SK-N-SH treated with all-trans-retinoic acid at 6 μM for 48 hours (cell line): ENCODE data around the gene RMND1.

Experiments
- ATAC-seq: fragments of 200-7000 bp; cut with Tn5 transposase; 3 replicates; pipeline ENCODE4 v1.9.1; 2020; ENCODE audit warnings: mild to moderate bottlenecking, moderate library complexity
- ARNTL ChIP-seq: fragments of 450-650 bp; formaldehyde crosslinking; IDR thresholded peaks from 2 replicates; pipeline ENCODE4 v1.5.0; 2020; ENCODE audit warnings: low read depth, mild to moderate bottlenecking, moderate library complexity, borderline replicate concordance
- BACH2 ChIP-seq: fragments of 250-450 bp; sonication (Bioruptor Pico); IDR thresholded peaks from 2 replicates; pipeline ENCODE4 v1.9.0; 2021; ENCODE audit warnings: mild to moderate bottlenecking, borderline replicate concordance
- CREB5 ChIP-seq: fragments of 250-450 bp; sonication (Bioruptor Pico); IDR thresholded peaks from 2 replicates; pipeline ENCODE4 v1.5.1; 2020; ENCODE audit warnings: low read depth, mild to moderate bottlenecking, moderate library complexity
- CSDC2 ChIP-seq: fragments of 250-450 bp; sonication (Bioruptor Pico); IDR thresholded peaks from 2 replicates; pipeline ENCODE4 v1.5.0; 2020; ENCODE audit warnings: mild to moderate bottlenecking, moderate library complexity
- CSRNP3 ChIP-seq: fragments of 250-450 bp; sonication (Bioruptor Pico); IDR thresholded peaks from 2 replicates; pipeline ENCODE4 v1.5.1; 2021; ENCODE audit warnings: mild to moderate bottlenecking, moderate library complexity
- ESRRG ChIP-seq: fragments of 250-450 bp; sonication (Bioruptor Pico); IDR thresholded peaks from 2 replicates; pipeline ENCODE4 v1.6.1; 2021; ENCODE audit warnings: mild to moderate bottlenecking
- GLIS3 ChIP-seq: fragments of 250-450 bp; sonication (Bioruptor Pico); IDR thresholded peaks from 2 replicates; pipeline ENCODE4 v1.5.0; 2020; ENCODE audit warnings: mild to moderate bottlenecking, moderate library complexity
- ISL1 ChIP-seq: fragments of 250-450 bp; sonication (Bioruptor Pico); IDR thresholded peaks from 2 replicates; pipeline ENCODE4 v2.1.2; 2022; ENCODE audit warnings: mild to moderate bottlenecking, moderate library complexity
- OSR1 ChIP-seq: fragments of 250-450 bp; sonication (Bioruptor Pico); IDR thresholded peaks from 2 replicates; pipeline ENCODE4 v1.8.0; 2022; ENCODE audit warnings: moderate library complexity, mild to moderate bottlenecking, inconsistent platforms
- PATZ1 ChIP-seq: fragments of 250-450 bp; sonication (Bioruptor Pico); IDR thresholded peaks from 2 replicates; pipeline ENCODE4 v1.8.0; 2020; ENCODE audit warnings: mild to moderate bottlenecking, moderate library complexity, borderline replicate concordance
- PPARA ChIP-seq: fragments of 250-450 bp; sonication (Bioruptor Pico); IDR thresholded peaks from 2 replicates; pipeline ENCODE4 v1.5.0; 2020; ENCODE audit warnings: mild to moderate bottlenecking, borderline replicate concordance
- RARB ChIP-seq: fragments of 250-450 bp; sonication (Bioruptor Pico); IDR thresholded peaks from 2 replicates; pipeline ENCODE4 v1.8.0; 2021; ENCODE audit warnings: mild to moderate bottlenecking, moderate library complexity
- SNAI2 ChIP-seq: fragments of 250-450 bp; sonication (Bioruptor Pico); IDR thresholded peaks from 2 replicates; pipeline ENCODE4 v1.5.0; 2020; ENCODE audit warnings: mild to moderate bottlenecking, moderate library complexity
- TCF4 ChIP-seq: fragments of 250-450 bp; sonication (Bioruptor Pico); IDR thresholded peaks from 2 replicates; pipeline ENCODE4 v1.8.0; 2021; ENCODE audit warnings: mild to moderate bottlenecking, moderate library complexity, borderline replicate concordance
- TOX ChIP-seq: fragments of 250-450 bp; sonication (Bioruptor Pico); IDR thresholded peaks from 2 replicates; pipeline ENCODE4 v1.8.0; 2021; ENCODE audit warnings: mild to moderate bottlenecking, moderate library complexity, borderline replicate concordance
- TSHZ2 ChIP-seq: fragments of 250-450 bp; sonication (Bioruptor Pico); IDR thresholded peaks from 2 replicates; pipeline ENCODE4 v1.5.0; 2020; ENCODE audit warnings: mild to moderate bottlenecking, moderate library complexity
- ZC3H10 ChIP-seq: fragments of 250-450 bp; sonication (Bioruptor Pico); IDR thresholded peaks from 2 replicates; pipeline ENCODE4 v1.5.1; 2021; ENCODE audit warnings: mild to moderate bottlenecking, moderate library complexity
- ZFP3 ChIP-seq: fragments of 250-450 bp; sonication (Bioruptor Pico); IDR thresholded peaks from 2 replicates; pipeline ENCODE4 v1.5.0; 2020; ENCODE audit warnings: mild to moderate bottlenecking, moderate library complexity
- ZFP30 ChIP-seq: fragments of 450-650 bp; formaldehyde crosslinking; IDR thresholded peaks from 2 replicates; pipeline ENCODE4 v1.5.0; 2022; ENCODE audit warnings: mild to moderate bottlenecking, moderate library complexity
- ZNF565 ChIP-seq: fragments of 450-650 bp; formaldehyde crosslinking; conservative IDR thresholded peaks from 2 replicates; pipeline ENCODE4 v1.5.0; 2020; ENCODE audit warnings: low read depth, mild to moderate bottlenecking, moderate library complexity
- ZNF70 ChIP-seq: fragments of 450-650 bp; formaldehyde crosslinking; IDR thresholded peaks from 2 replicates; pipeline ENCODE4 v1.5.0; 2020; ENCODE audit warnings: mild to moderate bottlenecking, moderate library complexity
- ZNF8 ChIP-seq: fragments of 450-650 bp; formaldehyde crosslinking; IDR thresholded peaks from 2 replicates; pipeline ENCODE4 v1.5.0; 2020; ENCODE audit warnings: mild to moderate bottlenecking, moderate library complexity

The RMND1 gene

GRCh38 chr6:151436300-151436699, 15.6 kb downstream of the RMND1 start:
- no peak for ATAC-seq
- no peak for TF ChIP-seq TSHZ2
- TF ChIP-seq ISL1 (CRISPR knock-in tag): no peak
- TF ChIP-seq ZNF565 (CRISPR knock-in tag): no peak
- no peak for TF ChIP-seq RARB (CRISPR knock-in tag)
- no peak for TF ChIP-seq GLIS3 (CRISPR knock-in tag)
- TF ChIP-seq PPARA (CRISPR knock-in tag): no peak
- no peak for TF ChIP-seq TOX (CRISPR knock-in tag)
- no peak for TF ChIP-seq CSDC2 (CRISPR knock-in tag)
- TF ChIP-seq ZNF70: no peak
- no peak for TF ChIP-seq ARNTL (CRISPR knock-in tag)
- TF ChIP-seq ZNF8 (CRISPR knock-in tag): no peak
- TF ChIP-seq, all 23 proteins: peak for 0

- TF ChIP-seq ZNF70 (no peak), ZNF565 (CRISPR knock-in tag) (no peak), CREB5 (no peak), ISL1 (CRISPR knock-in tag) (no peak), ARNTL (CRISPR knock-in tag) (no peak), ESRRG (CRISPR knock-in tag) (no peak), ZFP3 (CRISPR knock-in tag) (no peak), CSRNP3 (no peak), GLIS3 (CRISPR knock-in tag) (no peak), ZFP30 (CRISPR knock-in tag) (no peak), PATZ1 (CRISPR knock-in tag) (no peak)
- TF ChIP-seq, all 23 proteins: peak for 0
- ATAC-seq: no peak
Measured at GRCh38 chr6:151434369-151434768, 17.6 kb downstream of the RMND1 start.

GRCh38 chr6:151432651-151433050, 19.3 kb downstream of the RMND1 start:
- TF ChIP-seq BACH2 (CRISPR knock-in tag): no peak
- TF ChIP-seq ZFP30 (CRISPR knock-in tag): no peak
- TF ChIP-seq OSR1: no peak
- no peak for TF ChIP-seq CSRNP3
- TF ChIP-seq ZNF70: no peak
- no peak for TF ChIP-seq TOX (CRISPR knock-in tag)
- no peak for TF ChIP-seq TCF4 (CRISPR knock-in tag)
- no peak for TF ChIP-seq ISL1 (CRISPR knock-in tag)
- no peak for TF ChIP-seq CSDC2 (CRISPR knock-in tag)
- TF ChIP-seq PPARA (CRISPR knock-in tag): no peak
- no peak for TF ChIP-seq ZC3H10 (CRISPR knock-in tag)
- no peak for TF ChIP-seq SNAI2 (CRISPR knock-in tag)
- TF ChIP-seq TSHZ2: no peak
- no peak for TF ChIP-seq RARB (CRISPR knock-in tag)
- ATAC-seq: no peak
